ENCODE data around the gene MGAT5B. TPM values are rescaled to one million over a fixed set of nuclear protein-coding genes. Genes with fewer than 3 reads are reported as not detected.

The MGAT5B gene, protein sequence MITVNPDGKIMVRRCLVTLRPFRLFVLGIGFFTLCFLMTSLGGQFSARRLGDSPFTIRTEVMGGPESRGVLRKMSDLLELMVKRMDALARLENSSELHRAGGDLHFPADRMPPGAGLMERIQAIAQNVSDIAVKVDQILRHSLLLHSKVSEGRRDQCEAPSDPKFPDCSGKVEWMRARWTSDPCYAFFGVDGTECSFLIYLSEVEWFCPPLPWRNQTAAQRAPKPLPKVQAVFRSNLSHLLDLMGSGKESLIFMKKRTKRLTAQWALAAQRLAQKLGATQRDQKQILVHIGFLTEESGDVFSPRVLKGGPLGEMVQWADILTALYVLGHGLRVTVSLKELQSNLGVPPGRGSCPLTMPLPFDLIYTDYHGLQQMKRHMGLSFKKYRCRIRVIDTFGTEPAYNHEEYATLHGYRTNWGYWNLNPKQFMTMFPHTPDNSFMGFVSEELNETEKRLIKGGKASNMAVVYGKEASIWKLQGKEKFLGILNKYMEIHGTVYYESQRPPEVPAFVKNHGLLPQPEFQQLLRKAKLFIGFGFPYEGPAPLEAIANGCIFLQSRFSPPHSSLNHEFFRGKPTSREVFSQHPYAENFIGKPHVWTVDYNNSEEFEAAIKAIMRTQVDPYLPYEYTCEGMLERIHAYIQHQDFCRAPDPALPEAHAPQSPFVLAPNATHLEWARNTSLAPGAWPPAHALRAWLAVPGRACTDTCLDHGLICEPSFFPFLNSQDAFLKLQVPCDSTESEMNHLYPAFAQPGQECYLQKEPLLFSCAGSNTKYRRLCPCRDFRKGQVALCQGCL
- total RNA-seq (ENCODE audit: low replicate concordance), result 1.8 and 6.0 TPM in 2 replicates

DNA sequence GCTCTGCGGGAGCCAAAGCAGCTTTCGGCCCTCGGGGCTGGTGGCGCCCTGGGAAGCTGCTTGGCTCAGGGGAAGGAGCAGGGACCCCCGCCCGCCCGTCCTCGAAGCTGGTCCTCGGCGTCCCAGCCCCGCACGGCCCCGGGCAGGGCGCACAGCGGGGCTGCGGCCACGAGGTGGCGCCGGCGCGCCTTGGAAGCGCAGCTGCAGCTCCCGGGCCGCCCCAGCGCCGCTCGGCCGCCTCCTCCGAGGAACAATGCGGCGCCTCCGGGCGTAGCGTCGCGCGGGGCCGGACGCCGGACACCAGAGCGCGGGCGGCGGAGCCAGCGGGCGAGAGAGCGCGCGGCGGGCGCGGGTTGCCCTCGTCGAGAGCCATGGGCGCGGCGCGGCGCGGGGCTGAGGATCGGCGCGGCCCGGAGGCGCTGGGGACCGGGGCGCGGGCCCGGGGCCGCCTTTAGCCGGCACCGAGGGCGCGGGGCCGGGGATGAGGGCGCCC is at the start of gene MGAT5B:
TSS of gene MGAT5B (plus strand) at position 229 of the 493 bp plus-strand sequence. CDS start 626 bp downstream, outside the sequence.
- H3K36me3 Mint-ChIP-seq, result peaks cover 3% of the 10 kb centered on the region
- H3K9me3 Mint-ChIP-seq, result peaks cover 2% of the 10 kb centered on the region
- H3K4me1 Mint-ChIP-seq, result peaks cover 15% of the 10 kb centered on the region
- H2AFZ ChIP-seq (replicated peaks), result peak within 1 kb of the TSS; percentile 94
- H3K79me2 ChIP-seq (ENCODE audit: low read depth), result no peaks in the 10 kb centered on the region
- peaks cover 9% of the 10 kb centered on the region for H3K27me3 Mint-ChIP-seq (ENCODE audit: insufficient read depth, low read depth)
- TF ChIP-seq, protein P1, sequence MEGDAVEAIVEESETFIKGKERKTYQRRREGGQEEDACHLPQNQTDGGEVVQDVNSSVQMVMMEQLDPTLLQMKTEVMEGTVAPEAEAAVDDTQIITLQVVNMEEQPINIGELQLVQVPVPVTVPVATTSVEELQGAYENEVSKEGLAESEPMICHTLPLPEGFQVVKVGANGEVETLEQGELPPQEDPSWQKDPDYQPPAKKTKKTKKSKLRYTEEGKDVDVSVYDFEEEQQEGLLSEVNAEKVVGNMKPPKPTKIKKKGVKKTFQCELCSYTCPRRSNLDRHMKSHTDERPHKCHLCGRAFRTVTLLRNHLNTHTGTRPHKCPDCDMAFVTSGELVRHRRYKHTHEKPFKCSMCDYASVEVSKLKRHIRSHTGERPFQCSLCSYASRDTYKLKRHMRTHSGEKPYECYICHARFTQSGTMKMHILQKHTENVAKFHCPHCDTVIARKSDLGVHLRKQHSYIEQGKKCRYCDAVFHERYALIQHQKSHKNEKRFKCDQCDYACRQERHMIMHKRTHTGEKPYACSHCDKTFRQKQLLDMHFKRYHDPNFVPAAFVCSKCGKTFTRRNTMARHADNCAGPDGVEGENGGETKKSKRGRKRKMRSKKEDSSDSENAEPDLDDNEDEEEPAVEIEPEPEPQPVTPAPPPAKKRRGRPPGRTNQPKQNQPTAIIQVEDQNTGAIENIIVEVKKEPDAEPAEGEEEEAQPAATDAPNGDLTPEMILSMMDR (IDR thresholded peaks at IDR 0.05), result peak; percentile 81
- no peak for TF ChIP-seq EZH2 (IDR thresholded peaks at IDR 0.05)
- H3K27ac ChIP-seq, result no peak within 1 kb of the TSS
- peak within 1 kb of the TSS; percentile 93 for H3K27ac Mint-ChIP-seq
- no peak within 1 kb of the TSS for H3K9ac ChIP-seq
- no peaks in the 10 kb centered on the region for H3K9me3 ChIP-seq (ENCODE audit: low read depth)
- peak within 1 kb of the TSS; percentile 87 for H3K4me2 ChIP-seq
- H3K27me3 ChIP-seq, result peaks cover 43% of the 10 kb centered on the region
- peak; percentile 98 for DNase-seq (ENCODE audit: low spot score)
- H3K4me3 ChIP-seq, result peak within 1 kb of the TSS; percentile 57
- H3K4me3 Mint-ChIP-seq, result peak within 1 kb of the TSS; percentile 92
- peaks cover 9% of the 10 kb centered on the region for H3K4me1 ChIP-seq
- no peaks in the 10 kb centered on the region for H3F3A ChIP-seq (ENCODE audit: low read depth)
- no peaks in the 10 kb centered on the region for H3K36me3 ChIP-seq
- peaks cover 38% of the 10 kb centered on the region for H4K20me1 ChIP-seq (ENCODE audit: low read depth)

DNA sequence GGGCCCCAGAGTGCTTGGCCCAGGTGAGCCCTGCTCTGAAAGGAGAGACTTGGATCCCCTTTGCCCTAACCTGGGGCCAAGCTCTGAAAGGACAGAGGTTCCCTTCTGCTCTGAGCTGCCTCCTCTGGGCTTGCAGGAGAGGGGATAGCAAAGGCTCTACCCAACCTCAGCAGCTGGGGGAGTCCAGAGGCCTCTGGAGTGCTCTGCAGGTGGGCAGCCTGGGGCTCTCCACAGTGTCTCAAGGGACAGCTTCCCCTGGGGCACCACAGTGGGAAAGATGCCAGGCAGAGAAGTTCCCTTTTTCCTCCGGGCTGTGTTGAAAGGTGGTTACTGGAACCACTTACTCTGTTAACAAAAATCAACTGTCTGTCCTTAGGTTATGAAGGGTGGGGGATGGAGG is 48.2 kb upstream of the MGAT5B start:
- H3K27me3 ChIP-seq, result no peaks in the 10 kb centered on the region
- no peak overlapping the region for H3K9ac ChIP-seq
- no peaks in the 10 kb centered on the region for H3K79me2 ChIP-seq (ENCODE audit: low read depth)
- H3K9me3 ChIP-seq (ENCODE audit: low read depth), result no peaks in the 10 kb centered on the region
- H3K4me1 ChIP-seq, result no peaks in the 10 kb centered on the region
- Mint-ChIP-seq H3K36me3 (no peaks in the 10 kb centered on the region), H3K27ac (no peak overlapping the region), H3K27me3 (ENCODE audit: insufficient read depth, low read depth) (peaks cover 5% of the 10 kb centered on the region), H3K4me3 (no peak overlapping the region), H3K9me3 (no peaks in the 10 kb centered on the region), H3K4me1 (peaks cover 7% of the 10 kb centered on the region)
- H3K4me3 ChIP-seq, result no peak overlapping the region
- H3K4me2 ChIP-seq, result no peak overlapping the region
- H2AFZ ChIP-seq (replicated peaks), result no peak overlapping the region
- no peaks in the 10 kb centered on the region for H3F3A ChIP-seq (ENCODE audit: low read depth)
- no peak overlapping the region for H3K27ac ChIP-seq
- no peaks in the 10 kb centered on the region for H4K20me1 ChIP-seq (ENCODE audit: low read depth)
- TF ChIP-seq, protein P1 (IDR thresholded peaks at IDR 0.05), result no peak
- TF ChIP-seq EZH2phosphoT487 (IDR thresholded peaks at IDR 0.05) (no peak), EZH2 (IDR thresholded peaks at IDR 0.05) (no peak)
- no peaks in the 10 kb centered on the region for H3K36me3 ChIP-seq
- no peak for DNase-seq (ENCODE audit: low spot score)

DNA sequence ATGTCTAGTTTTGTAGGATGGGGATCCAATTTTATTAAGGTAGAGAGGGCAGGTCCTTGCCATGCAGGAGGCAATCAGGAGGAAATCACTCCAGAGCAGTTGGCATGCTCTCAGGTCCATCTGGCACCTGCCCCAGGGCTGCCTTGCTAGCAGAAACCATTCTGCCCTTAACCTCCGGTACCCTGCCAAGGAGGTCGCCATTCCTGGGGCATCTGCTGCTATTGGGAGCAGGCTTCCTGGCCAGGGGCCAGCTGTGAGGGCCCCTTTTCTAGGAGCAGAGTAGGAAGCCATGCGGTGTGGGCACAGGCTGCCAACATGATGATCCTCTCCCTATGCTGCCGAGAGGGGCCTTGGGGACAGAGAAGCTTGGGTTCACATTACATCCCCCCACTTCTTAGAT is 47.6 kb upstream of the MGAT5B start:
- no peaks in the 10 kb centered on the region for H3K36me3 Mint-ChIP-seq
- Histone ChIP-seq H4K20me1 (ENCODE audit: low read depth) (no peaks in the 10 kb centered on the region), H3K4me3 (no peak overlapping the region), H3K4me2 (no peak overlapping the region), H3F3A (ENCODE audit: low read depth) (no peaks in the 10 kb centered on the region), H3K27me3 (no peaks in the 10 kb centered on the region), H3K36me3 (no peaks in the 10 kb centered on the region), H3K79me2 (ENCODE audit: low read depth) (no peaks in the 10 kb centered on the region), H3K4me1 (no peaks in the 10 kb centered on the region), H2AFZ (replicated peaks) (no peak overlapping the region), H3K9me3 (ENCODE audit: low read depth) (no peaks in the 10 kb centered on the region), H3K27ac (no peak overlapping the region), H3K9ac (no peak overlapping the region)
- H3K4me3 Mint-ChIP-seq, result no peak overlapping the region
- TF ChIP-seq, protein P1 (IDR thresholded peaks at IDR 0.05), result no peak
- TF ChIP-seq EZH2phosphoT487 (IDR thresholded peaks at IDR 0.05) (no peak), EZH2 (IDR thresholded peaks at IDR 0.05) (no peak)
- H3K27me3 Mint-ChIP-seq (ENCODE audit: insufficient read depth, low read depth), result peaks cover 5% of the 10 kb centered on the region
- peaks cover 7% of the 10 kb centered on the region for H3K4me1 Mint-ChIP-seq
- no peaks in the 10 kb centered on the region for H3K9me3 Mint-ChIP-seq
- H3K27ac Mint-ChIP-seq, result no peak overlapping the region
- no peak for DNase-seq (ENCODE audit: low spot score)
